ENCODE data around the gene PI4KA.
"Not testable (repeated sequence)": the region's sequence is repeated elsewhere in the genome, so short reads cannot be mapped to it uniquely, and the experiment has no call there.

The PI4KA gene

DNA sequence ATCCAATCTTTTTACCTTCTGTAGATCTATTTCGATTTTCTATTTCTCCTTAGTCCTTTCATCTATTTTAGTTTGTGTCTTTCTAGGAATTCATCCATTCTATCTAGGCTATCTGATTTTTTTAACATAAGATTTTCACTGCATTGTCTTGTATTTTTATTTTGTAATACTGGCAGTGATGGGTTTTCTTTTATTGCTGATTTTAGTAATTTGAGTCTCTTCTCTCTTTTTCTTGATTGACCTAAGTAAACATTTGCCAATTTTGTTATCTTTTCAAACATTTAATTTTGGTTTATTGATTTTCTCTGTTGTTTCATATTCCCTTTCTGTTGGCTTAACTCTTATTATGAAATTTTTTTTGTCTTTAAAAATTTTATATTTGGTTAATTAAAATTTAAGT lies 192.1 kb downstream of the PI4KA start:
- DNase-seq (ENCODE audit: low read depth in 2 of 2): no peak

DNA sequence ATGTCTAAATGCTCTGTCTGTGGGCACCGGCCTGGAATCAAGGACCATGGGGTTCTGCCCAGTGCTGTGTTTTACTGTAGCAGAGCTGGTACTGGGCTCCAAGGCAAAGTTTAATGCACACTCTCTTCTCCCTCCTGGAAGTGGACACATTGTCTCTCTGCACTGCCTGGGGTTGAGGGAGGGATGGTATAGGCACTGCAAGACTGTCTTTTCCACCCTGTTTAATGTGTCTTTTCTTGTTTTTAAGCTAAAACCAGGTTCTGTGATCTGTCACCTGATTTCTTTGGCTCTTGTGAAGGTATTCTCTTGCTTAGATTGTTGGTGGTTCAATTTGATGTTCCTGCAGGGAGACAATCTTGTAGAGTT lies 194.0 kb downstream of the PI4KA start:
- no peak for DNase-seq (ENCODE audit: low read depth in 2 of 2)

DNA sequence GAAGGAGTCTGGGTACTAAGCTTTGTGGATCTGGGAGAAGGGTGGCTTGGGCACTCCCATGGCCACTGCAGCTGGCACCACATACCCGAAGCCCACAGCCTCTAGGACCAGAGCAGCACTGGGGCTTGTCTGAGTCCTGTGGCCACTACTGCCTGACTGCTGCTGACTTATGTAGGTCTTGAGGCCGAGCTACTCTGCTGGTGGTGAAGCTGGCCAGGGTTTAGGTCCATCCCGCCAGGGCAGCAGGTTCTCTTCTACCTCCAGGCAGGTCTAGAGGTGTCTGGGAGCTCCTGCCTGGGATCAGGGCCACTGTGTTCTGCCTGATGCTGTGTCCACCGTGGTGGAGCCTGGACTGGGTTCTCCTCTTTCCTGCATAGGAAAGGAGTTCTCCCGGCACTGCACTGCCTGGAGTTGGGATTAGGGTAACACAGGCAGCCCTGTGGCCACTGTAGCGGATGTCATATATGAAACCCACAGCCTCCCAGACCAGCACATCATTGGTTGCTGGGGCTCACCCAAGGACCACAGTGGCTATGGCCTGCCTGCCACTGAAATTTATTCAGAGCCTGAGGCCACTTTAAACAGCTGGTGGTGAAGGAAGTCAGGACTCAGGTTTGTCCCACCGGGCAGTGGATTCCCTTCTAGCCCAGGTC lies 194.5 kb downstream of the PI4KA start:
- DNase-seq (ENCODE audit: low read depth in 2 of 2): no peak

DNA sequence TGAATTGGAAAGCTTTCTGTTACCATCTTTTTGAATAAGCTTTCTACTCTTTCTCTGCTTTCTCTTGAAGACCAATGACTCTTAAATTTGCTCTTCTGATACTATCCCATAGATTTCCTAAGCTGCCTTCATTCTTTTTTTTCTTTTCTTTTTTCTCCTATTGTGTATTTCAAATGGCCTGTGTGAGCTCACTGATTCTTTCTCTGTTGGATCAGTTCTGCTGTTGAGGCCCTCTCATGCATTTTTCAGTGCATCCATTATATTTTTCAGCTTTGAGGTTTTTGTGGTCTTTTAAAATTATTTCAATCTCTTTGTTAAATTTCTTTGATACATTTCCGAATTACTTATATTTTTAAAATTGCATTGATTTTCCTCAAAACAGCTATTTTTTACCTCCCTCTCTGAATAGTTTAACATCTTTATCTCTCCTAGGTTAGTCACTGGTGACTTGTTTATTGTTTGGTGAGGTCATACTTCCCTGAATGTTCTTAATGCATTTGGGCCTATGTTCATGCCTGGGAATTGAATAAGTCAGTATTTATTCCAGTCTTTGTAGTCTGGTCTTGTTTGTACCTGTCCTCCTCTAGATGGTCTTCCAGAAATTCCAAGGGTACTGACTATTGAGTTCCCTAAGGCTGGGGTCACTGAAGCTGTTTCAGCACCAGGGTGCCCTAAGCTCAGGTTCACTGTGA lies 195.3 kb downstream of the PI4KA start:
- DNase-seq (ENCODE audit: low read depth in 2 of 2): no peak

DNA sequence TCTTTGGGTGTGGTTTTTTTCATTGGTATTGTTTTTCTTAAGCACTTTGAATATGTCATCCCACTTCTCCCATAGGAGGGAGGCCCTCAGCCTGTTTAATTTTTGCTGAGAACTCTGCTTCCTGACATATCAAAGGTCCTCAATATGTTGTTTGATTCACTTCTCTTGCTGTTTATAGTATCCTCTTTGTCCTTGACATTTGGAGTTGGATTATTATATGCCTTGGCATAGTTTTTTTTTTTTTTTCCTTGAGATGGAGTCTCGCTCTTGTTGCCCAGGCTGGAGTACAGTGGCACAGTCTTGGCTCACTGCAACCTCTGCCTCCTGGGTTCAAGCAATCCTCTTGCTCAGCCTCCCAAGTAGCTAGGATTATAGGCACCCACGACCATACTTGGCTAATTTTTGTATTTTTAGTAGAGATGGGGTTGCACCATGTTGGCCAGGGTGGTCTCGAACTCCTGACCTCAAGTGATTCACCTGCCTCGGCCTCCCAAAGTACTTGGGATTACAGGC lies 196.0 kb downstream of the PI4KA start:
- not testable (repeated sequence) for DNase-seq (ENCODE audit: low read depth in 2 of 2)

DNA sequence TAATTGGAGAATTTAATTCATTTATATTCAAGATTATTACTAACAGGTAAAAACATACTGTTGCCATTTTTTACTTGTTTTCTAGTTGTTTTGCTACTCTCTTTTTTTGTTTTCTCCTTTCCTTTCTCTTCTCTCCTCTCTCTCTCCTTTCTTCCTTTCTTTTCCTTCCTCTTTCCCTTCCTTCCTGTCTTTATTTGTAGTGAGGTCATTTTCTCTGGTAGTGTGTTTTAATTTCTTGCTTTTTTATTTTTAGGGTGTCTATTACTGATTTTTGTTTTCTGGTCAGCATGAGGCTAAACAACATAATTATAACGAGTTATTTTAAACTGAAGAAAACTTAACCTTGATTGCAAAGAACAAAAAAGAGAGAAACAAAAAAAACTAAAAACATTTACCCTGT lies 197.1 kb downstream of the PI4KA start:
- DNase-seq (ENCODE audit: low read depth in 2 of 2): no peak

DNA sequence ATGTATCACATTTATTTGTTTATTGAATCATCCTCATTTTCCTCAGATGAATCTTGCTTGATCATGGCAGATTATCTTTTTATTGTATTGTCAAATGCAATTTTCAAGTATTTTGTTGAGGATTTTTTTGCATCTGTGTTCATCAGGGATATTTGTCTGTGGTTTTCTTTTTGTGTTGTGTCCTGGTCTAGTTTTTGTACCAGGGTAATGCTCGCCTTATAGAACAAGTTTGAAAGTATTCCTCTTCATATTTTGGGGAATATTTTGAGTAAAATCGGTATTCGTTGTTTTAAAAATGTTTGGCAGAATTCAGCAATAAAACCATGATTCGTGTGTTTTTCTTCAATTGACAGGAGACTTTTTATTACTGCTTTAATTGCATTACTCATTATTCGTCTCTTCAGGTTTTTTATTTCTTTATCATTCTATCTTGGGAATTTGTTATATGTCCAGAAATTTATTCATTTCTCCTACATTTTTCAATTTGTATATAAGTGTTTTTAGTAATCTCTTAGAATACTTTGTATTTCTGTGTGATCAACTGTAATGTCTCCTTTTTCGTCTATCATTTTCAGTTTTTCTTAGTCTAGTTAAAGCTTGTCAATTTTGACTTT lies 198.1 kb downstream of the PI4KA start:
- DNase-seq (ENCODE audit: low read depth in 2 of 2): no peak

DNA sequence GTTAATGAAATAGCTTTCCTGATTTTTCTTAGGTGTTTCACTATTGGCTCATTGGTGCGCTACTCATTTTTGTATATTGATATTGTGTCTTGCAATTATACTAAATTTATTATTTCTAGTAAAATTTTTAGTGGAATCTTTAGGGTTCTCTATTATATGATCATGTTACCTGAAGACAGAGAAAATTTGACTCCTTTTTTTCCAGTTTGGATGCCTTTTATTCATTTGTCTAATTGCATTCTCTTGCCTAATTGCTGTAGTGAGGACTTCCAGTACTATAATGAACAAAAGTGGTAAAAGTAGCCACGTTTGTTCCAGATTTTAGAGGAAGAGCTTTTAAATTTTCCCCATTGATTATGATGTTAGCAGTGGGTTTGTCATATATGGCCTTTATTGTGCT lies 198.7 kb downstream of the PI4KA start:
- no peak for DNase-seq (ENCODE audit: low read depth in 2 of 2)

DNA sequence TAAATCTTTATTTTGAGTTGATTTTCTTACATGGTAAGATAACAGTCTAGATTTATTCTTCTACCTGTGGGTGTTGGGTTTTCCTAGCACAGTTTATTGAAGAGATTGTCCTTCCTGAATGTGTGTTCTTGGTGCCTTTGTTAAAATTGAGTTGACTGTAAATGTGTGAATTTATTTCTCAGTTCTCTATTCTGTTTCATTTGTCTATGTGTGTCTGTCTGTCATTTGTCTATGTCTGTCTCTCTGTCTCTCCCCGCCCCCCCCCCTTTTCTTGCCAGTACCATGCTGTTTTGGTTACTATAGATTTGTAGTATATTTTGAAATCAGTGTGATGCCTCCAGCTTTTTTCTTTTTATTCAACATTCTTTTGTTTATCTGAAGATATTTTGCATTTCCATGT lies 199.4 kb downstream of the PI4KA start:
- no peak for DNase-seq (ENCODE audit: low read depth in 2 of 2)

DNA sequence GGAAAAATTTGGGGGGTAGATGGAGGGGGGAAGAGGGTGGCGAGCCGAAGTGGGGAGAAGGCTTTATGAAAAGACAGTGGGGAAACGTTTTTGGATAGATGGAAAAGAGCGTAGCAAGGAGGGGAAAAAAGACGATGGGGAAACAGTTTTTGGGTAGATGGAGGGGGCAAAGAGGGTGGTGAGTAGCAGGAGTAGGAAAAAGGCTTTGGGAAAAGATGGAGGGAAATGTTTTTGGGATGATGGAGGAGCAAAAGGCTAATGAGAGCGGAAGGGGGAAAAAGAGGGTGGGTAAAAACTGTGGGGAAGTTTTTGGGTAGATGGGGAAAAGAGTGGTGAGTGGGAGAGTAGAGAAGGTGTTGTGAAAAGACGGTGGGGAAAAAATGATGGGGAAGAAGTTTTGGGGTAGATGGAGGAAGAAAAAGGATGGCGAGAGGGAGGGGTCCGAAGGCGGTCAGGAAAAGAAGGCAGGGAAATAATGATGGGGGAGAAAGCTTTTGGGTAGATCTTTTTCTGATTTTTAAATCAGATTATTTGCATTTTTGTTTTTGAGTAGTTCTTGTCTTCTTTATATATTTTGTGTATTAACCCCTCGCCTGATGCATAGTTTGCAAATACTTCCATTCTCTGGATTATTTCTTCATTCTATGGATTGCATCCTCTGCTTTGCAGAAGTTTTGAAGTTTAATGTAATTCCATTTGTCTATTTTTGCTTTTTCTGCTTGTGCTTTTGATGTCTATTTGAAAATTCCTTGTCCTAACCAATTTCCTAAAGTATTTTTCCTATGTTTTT lies 200.0 kb downstream of the PI4KA start:
- no peak for DNase-seq (ENCODE audit: low read depth in 2 of 2)

DNA sequence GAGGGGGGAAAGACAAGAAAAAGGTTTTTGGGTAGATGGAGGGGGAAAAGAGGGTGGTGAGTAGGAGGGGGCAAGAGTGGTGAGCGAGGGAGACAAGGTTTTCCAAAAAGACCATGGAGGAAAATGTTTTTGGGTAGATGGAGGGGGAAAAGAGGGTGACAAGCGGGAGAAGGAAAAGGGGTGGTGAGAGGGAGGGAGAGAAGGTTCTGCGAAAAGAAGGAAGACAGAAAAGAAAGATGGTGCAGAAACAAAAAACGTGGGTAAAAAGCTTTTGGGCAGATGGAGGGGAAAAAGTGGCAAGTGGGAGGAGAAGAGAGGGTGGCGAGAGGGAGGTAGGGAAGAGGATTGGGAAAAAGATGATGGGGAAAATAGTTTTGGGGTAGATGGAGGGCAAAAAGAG lies 200.6 kb downstream of the PI4KA start:
- no peak for DNase-seq (ENCODE audit: low read depth in 2 of 2)
